ENCODE measurements around the gene APBA1. TPM values are rescaled to one million over a fixed set of nuclear protein-coding genes. Genes with fewer than 3 reads are reported as not detected.

The APBA1 gene
- polyA plus RNA-seq, 1 donor (not counting 4 experiments of a cell fraction or from before 2014, with no cell fraction given): 0.66 TPM

GRCh38 chr9:69468380-69468779 lies 203.8 kb downstream of the APBA1 start:
- FAIRE-seq: no peak
- dilution Hi-C loops (cut with MboI; ENCODE audit: extremely low pct_ligation_motif_present, low sequenced_read_pairs): no loop called here
- H3K27me3 ChIP-seq (ENCODE audit: control insufficient read depth, extremely low read depth, insufficient read depth, low read length): no peaks in the 10 kb centered on the region

GRCh38 chr9:69466151-69466550 lies 206.0 kb downstream of the APBA1 start:
- Histone ChIP-seq H3K9ac (ENCODE audit: control insufficient read depth, extremely low read depth, insufficient read depth, low read length) (no peak overlapping the region), H3K9me1 (ENCODE audit: control insufficient read depth, extremely low read depth, insufficient read depth, low read length) (no peaks in the 10 kb centered on the region), H3K27ac (ENCODE audit: control insufficient read depth, insufficient read depth, low read length) (no peak overlapping the region), H3K9me3 (ENCODE audit: control insufficient read depth, low read depth, low read length) (no peaks in the 10 kb centered on the region), H3K4me1 (ENCODE audit: control insufficient read depth, extremely low read depth, insufficient read depth, low read length) (no peaks in the 10 kb centered on the region), H3K27me3 (ENCODE audit: control insufficient read depth, extremely low read depth, insufficient read depth, low read length) (no peaks in the 10 kb centered on the region), H4K20me1 (ENCODE audit: control insufficient read depth, extremely low read depth, insufficient read depth, low read length) (no peaks in the 10 kb centered on the region), H3K4me2 (ENCODE audit: control insufficient read depth, extremely low read depth, insufficient read depth, low read depth, low read length) (no peak overlapping the region), H3K4me3 (ENCODE audit: control insufficient read depth in 2 of 3, extremely low read depth in 1 of 3, insufficient read depth in 2 of 3, low read depth in 1 of 3, low read length in 3 of 3) (no peak overlapping the region), H2AFZ (ENCODE audit: control insufficient read depth, low read length) (no peak overlapping the region), H3K36me3 (ENCODE audit: control insufficient read depth in 2 of 2, extremely low read depth in 1 of 2, insufficient read depth in 2 of 2, low read length in 2 of 2) (no peaks in the 10 kb centered on the region), H3K79me2 (ENCODE audit: control insufficient read depth, insufficient read depth, low read length) (no peaks in the 10 kb centered on the region)
- dilution Hi-C loops (cut with MboI; ENCODE audit: extremely low pct_ligation_motif_present, low sequenced_read_pairs): no loop called here
- no peak for DNase-seq (ENCODE audit: low read depth, low spot score)
- no peak for FAIRE-seq
- TF ChIP-seq EZH2 (IDR thresholded peaks at IDR 0.05; ENCODE audit: low read length) (no peak), CTCF (optimal IDR thresholded peaks at IDR 0.05 in 1 of 3, IDR thresholded peaks at IDR 0.05 in 1 of 3, conservative IDR thresholded peaks at IDR 0.05 in 1 of 3; ENCODE audit: extremely low read depth in 1 of 3, insufficient read depth in 2 of 3, low read length in 3 of 3) (no peak)

More at GRCh38 chr9:69468380-69468779, 203.8 kb downstream of the APBA1 start:
- no peaks in the 10 kb centered on the region for H3K36me3 ChIP-seq (ENCODE audit: control insufficient read depth in 2 of 2, extremely low read depth in 1 of 2, insufficient read depth in 2 of 2, low read length in 2 of 2)
- H3K9me3 ChIP-seq (ENCODE audit: control insufficient read depth, low read depth, low read length): no peaks in the 10 kb centered on the region
- no peak overlapping the region for H3K4me2 ChIP-seq (ENCODE audit: control insufficient read depth, extremely low read depth, insufficient read depth, low read depth, low read length)
- no peak for TF ChIP-seq CTCF (optimal IDR thresholded peaks at IDR 0.05 in 1 of 3, IDR thresholded peaks at IDR 0.05 in 1 of 3, conservative IDR thresholded peaks at IDR 0.05 in 1 of 3; ENCODE audit: extremely low read depth in 1 of 3, insufficient read depth in 2 of 3, low read length in 3 of 3)
- no peak for TF ChIP-seq EZH2 (IDR thresholded peaks at IDR 0.05; ENCODE audit: low read length)
- H3K27ac ChIP-seq (ENCODE audit: control insufficient read depth, insufficient read depth, low read length): no peak overlapping the region
- H3K9me1 ChIP-seq (ENCODE audit: control insufficient read depth, extremely low read depth, insufficient read depth, low read length): no peaks in the 10 kb centered on the region
- H3K4me1 ChIP-seq (ENCODE audit: control insufficient read depth, extremely low read depth, insufficient read depth, low read length): no peaks in the 10 kb centered on the region
- H3K9ac ChIP-seq (ENCODE audit: control insufficient read depth, extremely low read depth, insufficient read depth, low read length): no peak overlapping the region
- H2AFZ ChIP-seq (ENCODE audit: control insufficient read depth, low read length): no peak overlapping the region
- no peak for DNase-seq (ENCODE audit: low read depth, low spot score)
- H3K79me2 ChIP-seq (ENCODE audit: control insufficient read depth, insufficient read depth, low read length): no peaks in the 10 kb centered on the region
- no peaks in the 10 kb centered on the region for H4K20me1 ChIP-seq (ENCODE audit: control insufficient read depth, extremely low read depth, insufficient read depth, low read length)
- no peak overlapping the region for H3K4me3 ChIP-seq (ENCODE audit: control insufficient read depth in 2 of 3, extremely low read depth in 1 of 3, insufficient read depth in 2 of 3, low read depth in 1 of 3, low read length in 3 of 3)

Data from keratinocyte (primary cell).